Dedifferentiated amniotic fluid mesenchymal stem cell (primary cell): Measurements from ENCODE around the gene RNF227.
A peak's percentile ranks its signal among the peaks of the same experiment; 100 is the strongest.
"Not testable (repeated sequence)": the region's sequence is repeated elsewhere in the genome, so short reads cannot be mapped to it uniquely, and the experiment has no call there.

Source experiments
- DNase-seq: peaks from one replicate; pipeline ENCODE4 v3.0.0-alpha.2; 2016; ENCODE audit errors: extremely low spot score

RNF227 gene

GRCh38 chr17:7915611-7916384, at the start of gene RNF227:
RNF227 (minus strand) TSS chr17:7916289; CDS start chr17:7916195, 94 bp downstream.
- DNase-seq: peak; percentile 95

- DNase-seq: no peak
Observed at GRCh38 chr17:7961421-7961820, 45.3 kb upstream of the RNF227 start.

GRCh38 chr17:7959503-7960253, 43.6 kb upstream of the RNF227 start:
- DNase-seq: no peak

GRCh38 chr17:7956228-7956965, 40.3 kb upstream of the RNF227 start:
- no peak for DNase-seq

GRCh38 chr17:7955414-7956227, 39.5 kb upstream of the RNF227 start:
- no peak for DNase-seq

- DNase-seq: not testable (repeated sequence)
Observed at GRCh38 chr17:7953266-7953665, 37.2 kb upstream of the RNF227 start.

- DNase-seq: no peak
Observed at GRCh38 chr17:7951143-7951792, 35.2 kb upstream of the RNF227 start.

GRCh38 chr17:7950578-7950977, 34.5 kb upstream of the RNF227 start:
- no peak for DNase-seq

- DNase-seq: no peak
Observed at GRCh38 chr17:7947651-7948050, 31.6 kb upstream of the RNF227 start.

- DNase-seq: no peak
Observed at GRCh38 chr17:7946441-7946840, 30.4 kb upstream of the RNF227 start.

- DNase-seq: no peak
Observed at GRCh38 chr17:7945651-7946050, 29.6 kb upstream of the RNF227 start.

GRCh38 chr17:7944326-7944725, 28.2 kb upstream of the RNF227 start:
- DNase-seq: no peak

GRCh38 chr17:7943291-7943690, 27.2 kb upstream of the RNF227 start:
- DNase-seq: no peak

- no peak for DNase-seq
Observed at GRCh38 chr17:7940743-7941142, 24.7 kb upstream of the RNF227 start.

GRCh38 chr17:7940034-7940433, 23.9 kb upstream of the RNF227 start:
- DNase-seq: no peak

- DNase-seq: no peak
Observed at GRCh38 chr17:7935859-7936258, 19.8 kb upstream of the RNF227 start.

GRCh38 chr17:7932949-7933348, 16.9 kb upstream of the RNF227 start:
- no peak for DNase-seq

- DNase-seq: no peak
Observed at GRCh38 chr17:7932483-7932891, 16.4 kb upstream of the RNF227 start.

GRCh38 chr17:7931709-7932482, 15.8 kb upstream of the RNF227 start, which contains the start of the genes CNTROB and TRAPPC1:
CNTROB (plus strand) TSS chr17:7932206; CDS start chr17:7933080, 874 bp downstream.
TRAPPC1 (minus strand) TSS chr17:7931946; CDS start chr17:7931829, 117 bp downstream.
- peak; percentile 99 for DNase-seq
